ENCODE results near the gene MIER2.

MIER2 gene

DNA sequence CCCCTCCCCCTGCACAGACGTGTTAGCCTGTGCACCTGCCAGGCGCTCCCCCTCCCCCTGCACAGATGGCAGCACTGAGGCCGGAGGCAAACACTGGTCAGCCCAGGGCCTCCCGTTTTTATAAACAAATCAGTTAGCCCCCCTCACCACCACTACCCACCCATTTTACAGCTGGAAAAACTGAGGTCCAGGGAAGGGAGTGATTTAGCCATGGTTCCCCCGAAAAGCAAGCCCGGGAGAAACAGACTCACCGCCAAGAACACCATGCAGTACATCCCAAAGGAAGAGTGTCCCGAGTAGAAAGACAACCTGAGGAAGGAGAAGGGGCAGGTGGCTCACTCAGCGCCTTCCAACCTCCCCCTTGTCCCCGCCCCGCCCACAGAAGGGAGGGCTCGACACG, 62.1 kb downstream of the MIER2 start:
- H3K4me3 ChIP-seq (replicated peaks in 1 of 2; ENCODE audit: low read depth in 2 of 2, low read length in 2 of 2) = no peak overlapping the region
- DNase-seq (ENCODE audit: low read depth in 2 of 2) = no peak
- TF ChIP-seq CTCF (IDR thresholded peaks at IDR 0.05; ENCODE audit: low read depth, low read length) = no peak

DNA sequence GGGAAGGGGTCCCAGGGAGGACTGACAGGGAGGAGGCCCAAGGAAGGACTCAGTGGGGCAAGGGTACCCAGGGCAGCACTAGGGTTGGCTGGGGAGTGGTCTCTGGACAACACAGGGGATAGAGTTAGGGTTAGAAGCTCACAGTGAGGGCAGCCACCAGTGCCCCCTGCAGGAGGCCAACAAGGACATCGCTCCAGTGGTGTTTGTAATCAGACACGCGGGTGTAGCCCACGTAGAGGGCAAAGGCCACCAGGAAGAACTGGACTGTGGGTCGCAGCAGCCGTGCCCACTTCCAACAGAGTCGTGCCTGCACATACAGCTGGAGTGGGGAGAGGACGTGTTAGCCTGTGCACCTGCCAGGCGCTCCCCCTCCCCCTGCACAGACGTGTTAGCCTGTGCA, 62.6 kb downstream of the MIER2 start:
- no peak for TF ChIP-seq CTCF (IDR thresholded peaks at IDR 0.05; ENCODE audit: low read depth, low read length)
- no peak for DNase-seq (ENCODE audit: low read depth in 2 of 2)
- H3K4me3 ChIP-seq (replicated peaks in 1 of 2; ENCODE audit: low read depth in 2 of 2, low read length in 2 of 2) = no peak overlapping the region

DNA sequence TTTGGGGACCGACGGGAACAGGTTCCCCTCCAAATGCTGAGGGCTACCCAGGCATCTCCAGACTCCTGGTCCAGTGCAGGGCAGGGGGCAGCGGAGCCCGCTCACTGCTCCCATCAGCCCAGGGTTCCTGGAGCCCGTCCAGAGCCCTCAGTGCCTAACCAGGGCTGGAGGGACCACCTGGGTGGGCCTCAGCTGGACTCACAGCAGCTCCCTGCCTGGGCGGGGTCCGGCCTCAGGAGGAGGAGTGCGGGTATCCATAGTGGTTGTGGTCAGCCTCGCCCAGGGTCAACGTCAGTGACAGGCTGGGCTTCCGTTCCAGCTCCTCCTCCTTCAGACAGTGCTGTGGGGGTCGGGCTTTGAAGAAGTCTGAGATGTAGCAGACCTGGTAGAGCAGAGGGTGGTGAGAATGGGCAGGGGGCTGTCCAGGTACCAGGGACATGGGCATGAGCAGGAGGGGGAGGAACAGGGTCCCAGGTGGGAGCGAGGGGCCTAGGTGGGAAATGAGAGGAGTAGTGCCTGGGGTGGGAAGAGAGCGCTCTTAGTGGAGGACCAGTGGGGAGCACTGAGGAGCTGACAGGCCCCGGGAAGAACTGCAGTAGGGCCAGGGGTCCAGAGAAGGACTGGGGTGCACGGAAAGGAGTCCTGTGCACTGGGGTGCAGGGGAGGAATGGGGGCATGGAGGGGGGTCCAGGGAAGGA, 63.3 kb downstream of the MIER2 start:
- H3K4me3 ChIP-seq (replicated peaks in 1 of 2; ENCODE audit: low read depth in 2 of 2, low read length in 2 of 2) = no peak overlapping the region
- DNase-seq (ENCODE audit: low read depth in 2 of 2) = no peak
- TF ChIP-seq CTCF (IDR thresholded peaks at IDR 0.05; ENCODE audit: low read depth, low read length) = no peak

DNA sequence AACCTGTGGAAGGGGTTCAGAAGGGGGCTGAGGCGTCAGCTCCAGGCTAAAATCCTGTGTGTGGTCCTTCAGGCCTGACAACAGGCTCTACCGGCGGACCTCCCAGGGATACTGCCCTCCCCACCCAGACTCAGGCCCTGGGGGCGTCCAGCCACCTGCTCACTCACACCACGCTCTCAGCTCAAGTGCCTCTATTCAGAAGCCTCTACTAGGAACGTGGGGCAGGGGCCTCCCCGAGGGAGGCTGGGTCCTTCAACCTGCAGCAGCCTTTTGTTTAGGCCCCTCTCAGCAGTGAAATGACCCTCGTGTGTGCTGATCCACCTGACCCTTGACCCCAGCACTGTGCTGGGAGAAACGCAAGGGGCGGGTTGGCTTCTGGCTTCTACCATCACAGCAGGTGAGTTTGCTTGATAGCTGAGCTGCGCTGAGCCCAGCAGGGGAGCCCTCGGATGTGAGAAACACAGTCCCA, 64.0 kb downstream of the MIER2 start:
- TF ChIP-seq CTCF (IDR thresholded peaks at IDR 0.05; ENCODE audit: low read depth, low read length) = no peak
- no peak for DNase-seq (ENCODE audit: low read depth in 2 of 2)
- no peak overlapping the region for H3K4me3 ChIP-seq (replicated peaks in 1 of 2; ENCODE audit: low read depth in 2 of 2, low read length in 2 of 2)

- H3K4me3 ChIP-seq (replicated peaks in 1 of 2; ENCODE audit: low read depth in 2 of 2, low read length in 2 of 2) = no peak overlapping the region
- DNase-seq (ENCODE audit: low read depth in 2 of 2) = no peak
- TF ChIP-seq CTCF (IDR thresholded peaks at IDR 0.05; ENCODE audit: low read depth, low read length) = no peak
These were observed 64.9 kb downstream of the MIER2 start for GRCh38 chr19:279656-280055.

GRCh38 chr19:279231-279630, 65.4 kb downstream of the MIER2 start:
- DNase-seq (ENCODE audit: low read depth in 2 of 2) = no peak
- H3K4me3 ChIP-seq (replicated peaks in 1 of 2; ENCODE audit: low read depth in 2 of 2, low read length in 2 of 2) = no peak overlapping the region
- TF ChIP-seq CTCF (IDR thresholded peaks at IDR 0.05; ENCODE audit: low read depth, low read length) = no peak

All from cardiac fibroblast (primary cell).